HG03135 (cell line): ENCODE results near the gene LDLRAD4.

Source experiments
- ATAC-seq: cut with Tn5 transposase; IDR thresholded peaks from one replicate; pipeline ENCODE4 v1.9.1; 2021; ENCODE audit warnings: mild to moderate bottlenecking, moderate library complexity; ENCODE audit not compliant: unreplicated experiment

LDLRAD4 gene

DNA sequence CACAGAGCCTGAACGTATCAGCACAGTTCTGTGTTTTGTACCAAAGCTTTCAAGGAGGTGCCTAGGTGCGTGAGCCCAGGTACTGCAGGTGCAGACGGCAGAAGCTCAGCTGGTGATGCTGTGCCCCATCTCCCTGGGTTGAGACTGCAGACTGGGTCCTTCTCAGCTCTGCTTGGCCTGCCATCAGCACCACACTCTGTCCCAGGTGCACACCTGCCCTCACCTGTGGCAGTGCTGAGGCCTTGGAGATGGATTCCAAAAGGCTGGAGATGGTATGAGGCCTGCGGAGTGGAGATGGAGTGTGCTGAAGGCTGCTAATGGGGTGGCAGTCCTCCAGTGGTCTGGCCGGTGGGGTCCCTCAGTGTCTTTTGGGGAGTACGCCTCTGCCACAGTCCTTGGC, 9.3 kb downstream of the LDLRAD4 start:
- no peak for ATAC-seq

DNA sequence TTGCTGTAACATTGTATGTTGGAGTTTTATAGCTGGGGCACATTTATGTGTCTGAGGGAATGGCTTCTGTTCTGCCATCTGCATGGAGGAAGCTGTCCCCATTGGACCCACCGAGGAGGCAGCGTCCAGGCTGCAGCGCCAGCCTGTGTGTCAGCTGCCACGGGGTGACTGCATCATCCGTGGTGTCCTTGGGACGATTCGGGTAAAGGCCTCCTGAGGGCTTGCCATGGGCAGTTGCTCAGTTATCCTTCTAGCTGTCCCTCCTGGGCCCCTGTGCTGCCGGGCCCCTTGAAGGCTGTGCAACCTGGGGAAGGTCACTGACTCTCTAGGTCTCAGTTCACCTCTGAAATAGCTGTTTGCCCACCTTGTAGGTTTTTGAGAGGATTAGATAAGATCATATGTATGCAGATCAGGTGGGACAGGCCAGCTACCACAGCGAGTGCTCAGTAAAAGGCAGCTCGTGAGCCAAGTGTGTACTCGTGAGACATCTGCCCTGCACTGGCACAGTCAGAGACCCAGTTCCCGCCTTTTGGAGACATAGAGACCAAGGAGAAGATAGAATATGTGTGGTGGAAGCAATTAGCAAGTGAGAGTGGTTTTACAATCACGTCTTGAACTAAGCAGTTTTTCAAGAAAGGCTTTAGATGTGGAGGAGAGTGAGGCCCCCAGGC, 10.6 kb downstream of the LDLRAD4 start:
- no peak for ATAC-seq

DNA sequence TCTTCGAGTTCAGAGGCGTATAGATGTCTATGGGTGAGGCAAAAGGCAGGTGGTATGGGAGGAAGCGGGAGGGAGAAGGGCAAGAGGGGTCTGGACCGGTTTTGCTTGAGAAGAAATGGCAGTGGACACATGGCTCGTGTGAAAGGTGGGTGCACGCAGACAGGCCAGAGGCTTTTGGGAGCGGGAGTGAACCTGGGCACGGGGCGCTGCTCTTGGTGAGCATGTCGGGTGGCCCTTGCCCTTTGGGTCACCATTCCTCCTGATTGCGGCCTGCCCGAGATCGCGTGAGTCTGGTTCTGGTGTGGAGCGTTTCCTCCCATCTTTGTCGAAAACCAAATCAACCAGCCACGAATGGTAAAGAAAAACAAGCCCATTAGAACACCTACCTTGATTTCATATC, 12.6 kb downstream of the LDLRAD4 start:
- no peak for ATAC-seq

GRCh38 chr18:13232086-13232917, 13.7 kb downstream of the LDLRAD4 start:
- ATAC-seq, result no peak

GRCh38 chr18:13232971-13233786, 14.6 kb downstream of the LDLRAD4 start:
- no peak for ATAC-seq

DNA sequence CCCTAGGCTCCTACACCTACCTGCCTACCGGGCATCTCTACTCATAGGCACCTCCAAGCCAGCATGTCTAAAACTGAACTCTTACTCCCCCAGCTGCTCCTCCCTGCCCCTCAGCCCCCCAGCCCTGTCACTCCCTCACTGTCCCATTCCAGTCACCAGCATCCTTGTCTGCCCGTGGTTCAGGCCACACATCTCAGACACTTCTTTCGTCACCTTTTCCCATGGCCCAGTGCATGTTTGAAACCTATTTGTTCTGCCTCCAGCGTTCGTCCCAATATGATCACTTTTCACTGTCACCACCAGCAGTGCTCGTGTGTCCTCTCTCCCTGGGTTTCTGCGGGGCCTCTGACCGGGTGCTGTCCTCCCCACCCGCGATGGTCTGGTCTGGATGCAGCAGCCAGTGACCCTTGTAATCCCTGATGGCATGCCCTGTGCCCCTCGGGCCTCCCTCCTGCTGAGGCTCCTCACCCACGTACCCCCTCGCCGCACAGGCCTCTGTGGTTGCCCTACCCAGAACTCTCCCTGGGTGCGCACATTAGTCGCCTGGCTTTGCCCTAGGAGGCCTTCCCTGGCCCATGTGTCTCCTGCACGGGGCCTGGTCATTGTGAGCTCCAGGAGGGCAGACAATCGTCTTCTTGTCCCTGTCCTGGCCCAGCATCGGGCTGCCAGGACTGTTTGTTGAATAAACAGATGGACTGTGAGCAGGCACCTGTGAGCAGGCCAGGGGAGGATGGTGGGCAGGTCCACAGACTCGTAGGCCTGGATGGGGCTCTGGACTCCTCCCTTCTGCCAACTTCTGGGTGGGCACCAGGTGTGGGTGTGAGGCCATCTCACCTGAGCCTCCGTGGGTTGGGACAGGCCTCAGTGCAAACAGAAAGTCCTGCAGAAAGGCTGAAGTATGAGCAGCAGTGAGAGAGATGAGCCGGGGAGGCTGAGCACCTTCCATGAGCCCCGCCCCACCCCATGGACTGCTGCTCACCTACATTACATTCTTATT, 15.5 kb downstream of the LDLRAD4 start:
- no peak for ATAC-seq

GRCh38 chr18:13235421-13235831, 16.9 kb downstream of the LDLRAD4 start:
- ATAC-seq, result no peak

DNA sequence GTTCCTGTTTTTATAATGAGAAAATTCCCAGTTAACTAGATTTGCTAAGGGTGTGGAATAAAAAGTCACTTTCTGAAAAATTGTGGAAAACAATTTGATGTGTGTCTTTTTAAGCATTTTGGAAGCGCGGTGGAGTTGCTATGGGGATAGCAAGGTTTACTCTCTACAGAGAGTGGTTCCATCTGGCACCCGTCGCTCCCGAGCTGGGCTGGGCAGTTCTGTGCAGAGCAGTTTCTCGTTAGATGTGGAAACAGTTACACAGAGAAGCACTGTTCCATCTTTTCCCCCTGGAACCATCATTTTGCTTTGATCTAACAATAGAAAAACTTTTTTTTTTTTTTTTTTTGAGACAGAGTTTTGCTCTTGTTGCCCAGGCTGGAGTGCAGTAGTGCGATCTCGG, 17.4 kb downstream of the LDLRAD4 start:
- ATAC-seq, result no peak

GRCh38 chr18:13236411-13236810, 17.9 kb downstream of the LDLRAD4 start:
- no peak for ATAC-seq

GRCh38 chr18:13237073-13237472, 18.5 kb downstream of the LDLRAD4 start:
- ATAC-seq, result no peak

GRCh38 chr18:13237641-13238040, 19.1 kb downstream of the LDLRAD4 start:
- no peak for ATAC-seq

DNA sequence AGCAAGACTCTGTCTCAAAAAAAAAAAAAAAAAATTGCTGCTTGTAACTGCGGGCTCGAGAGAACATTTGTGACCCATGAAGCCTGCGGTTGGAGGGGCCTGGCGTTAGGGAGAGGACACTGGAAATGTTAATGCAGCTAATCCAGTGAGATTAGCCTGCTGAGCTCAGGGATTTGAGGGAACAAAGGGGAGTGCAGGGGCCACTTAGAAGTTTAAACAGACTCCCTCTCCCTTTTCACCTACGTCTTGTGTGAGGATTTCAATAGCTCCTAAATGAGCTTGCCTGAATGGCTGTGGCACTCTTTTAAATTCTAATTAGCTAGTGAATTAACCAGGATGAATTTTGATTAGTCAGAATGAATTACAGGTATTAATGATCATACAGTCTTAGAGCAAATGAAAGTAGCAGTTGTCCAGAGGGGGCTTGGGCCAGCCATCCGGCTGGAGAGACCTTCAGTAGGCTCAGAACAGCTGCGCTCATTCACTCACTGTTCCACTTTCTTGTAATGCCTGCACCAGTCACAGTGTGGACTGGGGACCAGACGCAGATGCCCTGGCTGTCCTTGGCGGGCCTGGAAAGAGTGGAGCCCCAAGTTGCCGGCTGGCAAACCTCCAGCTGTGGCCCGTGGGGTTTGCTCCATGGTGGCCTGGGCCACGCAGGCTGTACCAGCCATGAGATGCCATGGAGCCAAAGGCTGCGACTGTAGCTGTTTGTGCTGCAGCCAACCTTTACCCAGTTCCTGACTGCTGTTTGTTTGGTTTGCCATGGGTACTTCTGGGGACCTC, 20.8 kb downstream of the LDLRAD4 start:
- ATAC-seq, result no peak

GRCh38 chr18:13240060-13240725, 21.6 kb downstream of the LDLRAD4 start:
- no peak for ATAC-seq

GRCh38 chr18:13241083-13241892, 22.7 kb downstream of the LDLRAD4 start:
- ATAC-seq, result no peak

DNA sequence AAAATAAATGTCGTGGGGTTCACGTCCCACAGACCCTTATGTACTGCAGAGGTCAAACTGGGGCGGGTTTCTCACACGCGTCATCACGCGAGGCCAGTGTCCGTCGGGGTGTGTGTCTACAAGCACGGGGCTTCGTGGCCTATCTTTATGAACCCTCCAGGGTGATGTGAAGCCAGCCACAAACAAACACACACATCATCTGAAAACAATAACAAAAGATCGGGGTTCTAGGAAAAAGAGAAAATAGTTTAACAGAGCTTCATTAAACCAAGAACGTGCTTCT, 23.3 kb downstream of the LDLRAD4 start:
- ATAC-seq, result no peak

GRCh38 chr18:13242797-13243196, 24.2 kb downstream of the LDLRAD4 start:
- no peak for ATAC-seq

- ATAC-seq, result no peak
These were observed 24.8 kb downstream of the LDLRAD4 start for GRCh38 chr18:13243363-13243762.

DNA sequence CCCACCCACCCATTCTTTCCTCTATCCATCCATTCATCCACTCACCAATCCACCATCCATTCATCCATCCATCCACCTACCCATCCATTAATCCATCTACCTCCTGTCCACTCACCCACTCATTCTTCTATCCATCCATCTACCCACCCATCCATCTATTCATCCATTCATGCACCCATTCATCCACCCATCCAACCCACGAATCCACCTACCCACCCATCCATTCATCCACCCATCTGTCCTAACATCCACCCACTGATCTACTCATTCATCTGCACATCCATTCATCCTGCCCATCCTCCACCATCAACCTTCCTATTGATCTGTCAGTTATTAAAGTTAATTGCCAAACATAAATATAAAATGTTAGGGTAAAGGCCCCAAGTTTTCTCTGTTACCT, 25.6 kb downstream of the LDLRAD4 start:
- ATAC-seq, result no peak
